HL-60 (cell line): ENCODE data around the gene RBMX.

Experiments
- DNase-seq, 2 experiments: peaks; one replicate each; pipeline ENCODE4 v3.0.0-alpha.2; 2010 to 2020; ENCODE audit warnings: low read depth in 1 of 2, low spot score in 1 of 2
- H3K27ac ChIP-seq: fragments of 250-450 bp; sonication (Bioruptor Pico); replicated peaks from 2 replicates; pipeline ENCODE4 v1.5.1; 2020; ENCODE audit warnings: mild to moderate bottlenecking, moderate library complexity
- H3K27me3 ChIP-seq: fragments of 250-450 bp; sonication (Bioruptor Pico); 2 replicates; pipeline ENCODE4 v1.5.1; 2021; ENCODE audit warnings: mild to moderate bottlenecking, moderate library complexity; ENCODE audit not compliant: insufficient read depth, poor library complexity, severe bottlenecking
- H3K4me3 ChIP-seq: replicated peaks from 2 replicates; pipeline ENCODE4 v1.5.1; 2011; ENCODE audit warnings: mild to moderate bottlenecking, control low read depth, low read length; ENCODE audit not compliant: insufficient read depth
- GABPA ChIP-seq: IDR thresholded peaks from 2 replicates; pipeline ENCODE4 v1.6.1; 2012; ENCODE audit warnings: low read depth
- POLR2AphosphoS5 ChIP-seq: IDR thresholded peaks from 2 replicates; pipeline ENCODE4 v1.6.1; 2012; ENCODE audit warnings: low read depth
- SPI1 ChIP-seq: IDR thresholded peaks from 2 replicates; pipeline ENCODE4 v1.6.1; 2012; ENCODE audit warnings: low read depth, mild to moderate bottlenecking, borderline replicate concordance
- TF ChIP-seq, protein P1 (sequence below): IDR thresholded peaks from one replicate; pipeline ENCODE4 v1.5.1; 2011; ENCODE audit warnings: low read length, control low read depth, inconsistent platforms; ENCODE audit not compliant: insufficient read depth
- TF ChIP-seq, protein P2 (sequence below): IDR thresholded peaks from 2 replicates; pipeline ENCODE4 v1.6.1; 2012; ENCODE audit warnings: low read depth; ENCODE audit not compliant: insufficient replicate concordance

The RBMX gene

DNA sequence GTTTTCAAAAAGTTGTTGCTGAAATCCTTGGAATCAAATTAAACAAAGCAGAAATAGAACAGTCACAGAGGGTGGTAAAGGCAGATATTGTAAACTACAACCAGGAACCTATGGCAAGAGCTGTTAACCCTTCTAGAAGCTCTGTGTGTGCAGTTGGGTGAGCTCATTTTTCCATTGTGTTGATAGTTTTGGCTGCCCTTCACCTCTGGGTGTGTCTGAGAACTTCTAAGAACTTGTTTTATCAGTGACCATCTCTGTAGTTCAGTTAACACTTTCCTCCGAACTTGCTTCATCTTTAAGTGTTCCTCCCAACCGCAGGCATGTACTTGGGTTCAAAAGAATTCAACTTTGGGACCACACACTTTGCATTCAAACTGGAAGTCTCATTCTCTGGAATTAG is 32.7 kb downstream of the RBMX start:
- Histone ChIP-seq H3K27me3 (no peaks in the 10 kb centered on the region), H3K27ac (no peak overlapping the region), H3K4me3 (no peak overlapping the region)
- TF ChIP-seq, protein P1, sequence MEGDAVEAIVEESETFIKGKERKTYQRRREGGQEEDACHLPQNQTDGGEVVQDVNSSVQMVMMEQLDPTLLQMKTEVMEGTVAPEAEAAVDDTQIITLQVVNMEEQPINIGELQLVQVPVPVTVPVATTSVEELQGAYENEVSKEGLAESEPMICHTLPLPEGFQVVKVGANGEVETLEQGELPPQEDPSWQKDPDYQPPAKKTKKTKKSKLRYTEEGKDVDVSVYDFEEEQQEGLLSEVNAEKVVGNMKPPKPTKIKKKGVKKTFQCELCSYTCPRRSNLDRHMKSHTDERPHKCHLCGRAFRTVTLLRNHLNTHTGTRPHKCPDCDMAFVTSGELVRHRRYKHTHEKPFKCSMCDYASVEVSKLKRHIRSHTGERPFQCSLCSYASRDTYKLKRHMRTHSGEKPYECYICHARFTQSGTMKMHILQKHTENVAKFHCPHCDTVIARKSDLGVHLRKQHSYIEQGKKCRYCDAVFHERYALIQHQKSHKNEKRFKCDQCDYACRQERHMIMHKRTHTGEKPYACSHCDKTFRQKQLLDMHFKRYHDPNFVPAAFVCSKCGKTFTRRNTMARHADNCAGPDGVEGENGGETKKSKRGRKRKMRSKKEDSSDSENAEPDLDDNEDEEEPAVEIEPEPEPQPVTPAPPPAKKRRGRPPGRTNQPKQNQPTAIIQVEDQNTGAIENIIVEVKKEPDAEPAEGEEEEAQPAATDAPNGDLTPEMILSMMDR: no peak
- TF ChIP-seq, protein P2, sequence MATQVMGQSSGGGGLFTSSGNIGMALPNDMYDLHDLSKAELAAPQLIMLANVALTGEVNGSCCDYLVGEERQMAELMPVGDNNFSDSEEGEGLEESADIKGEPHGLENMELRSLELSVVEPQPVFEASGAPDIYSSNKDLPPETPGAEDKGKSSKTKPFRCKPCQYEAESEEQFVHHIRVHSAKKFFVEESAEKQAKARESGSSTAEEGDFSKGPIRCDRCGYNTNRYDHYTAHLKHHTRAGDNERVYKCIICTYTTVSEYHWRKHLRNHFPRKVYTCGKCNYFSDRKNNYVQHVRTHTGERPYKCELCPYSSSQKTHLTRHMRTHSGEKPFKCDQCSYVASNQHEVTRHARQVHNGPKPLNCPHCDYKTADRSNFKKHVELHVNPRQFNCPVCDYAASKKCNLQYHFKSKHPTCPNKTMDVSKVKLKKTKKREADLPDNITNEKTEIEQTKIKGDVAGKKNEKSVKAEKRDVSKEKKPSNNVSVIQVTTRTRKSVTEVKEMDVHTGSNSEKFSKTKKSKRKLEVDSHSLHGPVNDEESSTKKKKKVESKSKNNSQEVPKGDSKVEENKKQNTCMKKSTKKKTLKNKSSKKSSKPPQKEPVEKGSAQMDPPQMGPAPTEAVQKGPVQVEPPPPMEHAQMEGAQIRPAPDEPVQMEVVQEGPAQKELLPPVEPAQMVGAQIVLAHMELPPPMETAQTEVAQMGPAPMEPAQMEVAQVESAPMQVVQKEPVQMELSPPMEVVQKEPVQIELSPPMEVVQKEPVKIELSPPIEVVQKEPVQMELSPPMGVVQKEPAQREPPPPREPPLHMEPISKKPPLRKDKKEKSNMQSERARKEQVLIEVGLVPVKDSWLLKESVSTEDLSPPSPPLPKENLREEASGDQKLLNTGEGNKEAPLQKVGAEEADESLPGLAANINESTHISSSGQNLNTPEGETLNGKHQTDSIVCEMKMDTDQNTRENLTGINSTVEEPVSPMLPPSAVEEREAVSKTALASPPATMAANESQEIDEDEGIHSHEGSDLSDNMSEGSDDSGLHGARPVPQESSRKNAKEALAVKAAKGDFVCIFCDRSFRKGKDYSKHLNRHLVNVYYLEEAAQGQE: no peak
- TF ChIP-seq SPI1: no peak
- no peak for DNase-seq

DNA sequence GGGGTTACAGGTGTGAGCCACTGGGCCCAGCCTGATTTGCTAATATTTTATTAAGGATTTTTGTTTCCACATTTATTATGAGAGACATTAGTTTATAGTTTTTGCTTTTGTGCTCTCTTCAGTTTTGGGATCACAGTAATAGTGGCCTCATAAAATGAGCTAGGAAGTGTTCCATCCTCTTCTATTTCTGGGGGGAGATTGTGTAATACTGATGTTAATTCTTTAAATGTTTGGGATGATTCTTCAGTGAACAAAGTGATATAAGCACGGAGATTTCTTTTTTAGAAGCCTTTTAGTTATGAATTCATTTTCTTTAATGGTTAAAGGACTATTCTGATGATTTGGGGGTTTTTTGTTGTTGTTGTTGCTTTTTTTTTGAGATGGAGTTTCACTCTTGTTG is 41.3 kb downstream of the RBMX start:
- no peak overlapping the region for H3K4me3 ChIP-seq
- H3K27ac ChIP-seq: no peak overlapping the region
- TF ChIP-seq SPI1: no peak
- TF ChIP-seq, protein P2: no peak
- DNase-seq: no peak
- no peaks in the 10 kb centered on the region for H3K27me3 ChIP-seq

DNA sequence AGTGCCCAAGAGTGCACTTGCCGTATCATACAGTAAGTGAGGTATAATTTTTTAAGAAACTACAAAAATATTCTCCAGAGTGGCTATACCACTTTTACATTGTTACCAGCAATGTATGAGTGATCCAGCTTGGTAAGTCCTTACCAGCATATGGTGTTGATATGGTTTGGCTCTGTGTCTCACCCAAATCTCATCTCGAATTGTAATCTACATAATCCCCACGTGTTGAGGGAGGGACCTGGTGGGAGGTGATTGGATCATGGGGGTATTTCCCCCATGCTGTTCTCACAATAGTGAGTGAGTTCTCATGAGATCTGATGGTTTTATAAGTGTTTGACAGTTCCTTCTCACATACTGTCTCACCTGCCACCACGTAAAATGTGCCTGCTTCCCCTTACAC is 44.8 kb downstream of the RBMX start:
- TF ChIP-seq, protein P2: no peak
- TF ChIP-seq, protein P1: no peak
- no peaks in the 10 kb centered on the region for H3K27me3 ChIP-seq
- H3K4me3 ChIP-seq: no peak overlapping the region
- no peak overlapping the region for H3K27ac ChIP-seq
- no peak for DNase-seq

DNA sequence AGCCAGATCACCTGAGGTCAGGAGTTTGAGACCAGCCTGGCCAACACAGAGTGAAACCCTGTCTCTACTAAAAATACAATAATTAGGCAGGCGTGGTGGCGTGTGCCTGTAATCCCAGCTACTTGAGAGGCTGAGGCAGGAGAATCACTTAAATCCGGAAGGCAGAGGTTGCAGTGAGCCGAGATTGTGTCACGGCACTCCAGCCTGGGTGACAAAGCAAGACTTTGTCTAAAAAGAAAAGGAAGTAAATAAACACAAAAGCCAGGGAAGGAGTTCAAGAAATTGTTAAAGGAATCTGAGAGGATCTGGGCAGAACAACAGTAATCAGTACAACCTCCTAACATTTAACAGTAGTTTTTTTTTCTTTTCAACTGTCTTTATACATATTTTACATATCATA is 51.1 kb downstream of the RBMX start:
- no peak for DNase-seq
- TF ChIP-seq SPI1 (no peak), GABPA (no peak), POLR2AphosphoS5 (no peak)
- TF ChIP-seq, protein P1: no peak
- TF ChIP-seq, protein P2: no peak
- no peaks in the 10 kb centered on the region for H3K27me3 ChIP-seq
- H3K4me3 ChIP-seq: no peak overlapping the region
- 0 out of 2 replicates have a peak overlapping the region, but pooled peaks have one; percentile 3 for H3K27ac ChIP-seq
